ENCODE measurements around the gene ZP3. TPM values are rescaled to one million over a fixed set of nuclear protein-coding genes. Genes with fewer than 3 reads are reported as not detected.
"Not testable (repeated sequence)": the region's sequence is repeated elsewhere in the genome, so short reads cannot be mapped to it uniquely, and the experiment has no call there.

ZP3 gene
- total RNA-seq, 1 experiment from 2014 or later: 1.3 TPM

DNA sequence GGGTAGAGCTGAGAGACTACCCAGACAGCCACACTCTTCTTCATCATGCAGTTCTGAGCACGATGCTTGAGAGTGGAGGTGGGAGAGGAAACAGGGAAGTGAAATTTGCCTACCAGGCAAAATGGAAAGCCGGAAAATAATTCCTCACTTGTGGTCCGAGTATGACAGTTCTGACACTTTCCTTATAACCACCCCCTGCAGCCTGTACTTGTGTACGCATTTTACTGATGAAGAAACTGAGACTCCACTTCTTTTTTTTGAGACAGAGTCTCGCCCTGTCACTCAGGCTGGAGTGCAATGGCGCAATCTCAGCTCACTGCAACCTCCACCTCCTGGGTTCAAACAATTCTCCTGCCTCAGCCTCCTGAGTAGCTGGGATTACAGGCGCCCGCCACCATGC is 21.7 kb upstream of the ZP3 start:
- DNase-seq (ENCODE audit: low spot score); in situ Hi-C loops (cut with HindIII; ENCODE audit: low sequenced_read_pairs): not testable (repeated sequence)

DNA sequence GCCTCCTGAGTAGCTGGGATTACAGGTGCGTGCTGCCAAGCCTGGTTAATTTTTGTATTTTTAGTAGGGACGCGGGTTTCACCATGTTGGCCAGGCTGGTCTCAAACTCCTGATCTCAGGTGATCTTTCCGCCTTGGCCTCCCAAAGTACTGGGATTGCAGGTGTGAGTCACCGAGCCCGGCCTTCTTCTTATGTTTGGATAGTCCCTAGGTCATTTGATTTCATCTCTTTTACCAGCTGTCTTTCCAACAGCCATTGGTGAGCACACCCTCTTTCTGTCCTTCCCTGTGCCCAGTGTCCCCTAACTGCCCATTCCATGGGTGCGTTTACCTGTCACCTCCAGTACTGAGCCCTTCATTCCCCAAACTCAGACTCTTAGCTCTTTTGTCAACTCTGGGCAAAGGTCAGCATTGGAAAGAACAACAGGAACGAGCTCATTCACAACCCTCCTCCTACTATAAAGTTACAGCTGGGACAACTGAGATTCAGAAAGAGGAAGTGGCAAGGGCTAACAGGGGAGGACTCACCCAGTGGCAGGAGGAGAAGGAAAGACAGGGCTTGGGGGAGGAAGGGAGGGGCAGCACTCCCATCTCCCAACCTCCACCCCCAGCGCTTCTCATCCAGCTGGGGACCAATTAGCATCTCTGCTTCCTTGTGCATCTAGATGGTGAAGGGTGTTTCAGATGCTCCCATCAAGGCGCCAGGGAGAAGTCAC is 20.8 kb upstream of the ZP3 start:
- no peak for DNase-seq (ENCODE audit: low spot score)
- in situ Hi-C loops (cut with HindIII; ENCODE audit: low sequenced_read_pairs): no loop called here

DNA sequence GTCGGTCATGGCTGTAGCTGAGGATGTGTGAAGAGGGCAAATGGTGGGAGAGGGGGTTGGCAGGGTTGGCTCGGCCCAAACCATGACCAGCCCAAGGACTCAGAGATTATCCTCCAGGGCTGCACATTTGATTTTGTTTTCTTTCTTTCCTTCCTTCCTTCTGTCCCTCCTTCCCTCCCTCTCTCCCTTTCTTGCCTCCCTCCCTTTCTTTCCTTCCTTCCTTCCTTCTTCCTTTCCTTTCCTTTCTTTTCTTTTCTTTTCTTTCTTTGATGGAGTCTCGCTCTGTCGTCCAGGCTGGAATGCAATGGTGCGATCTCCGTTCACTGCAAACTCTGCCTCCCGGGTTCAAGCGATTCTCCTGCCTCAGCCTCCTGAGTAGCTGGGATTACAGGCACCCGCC is 19.0 kb upstream of the ZP3 start:
- in situ Hi-C loops (cut with HindIII; ENCODE audit: low sequenced_read_pairs): no loop called here
- no peak for DNase-seq (ENCODE audit: low spot score)

DNA sequence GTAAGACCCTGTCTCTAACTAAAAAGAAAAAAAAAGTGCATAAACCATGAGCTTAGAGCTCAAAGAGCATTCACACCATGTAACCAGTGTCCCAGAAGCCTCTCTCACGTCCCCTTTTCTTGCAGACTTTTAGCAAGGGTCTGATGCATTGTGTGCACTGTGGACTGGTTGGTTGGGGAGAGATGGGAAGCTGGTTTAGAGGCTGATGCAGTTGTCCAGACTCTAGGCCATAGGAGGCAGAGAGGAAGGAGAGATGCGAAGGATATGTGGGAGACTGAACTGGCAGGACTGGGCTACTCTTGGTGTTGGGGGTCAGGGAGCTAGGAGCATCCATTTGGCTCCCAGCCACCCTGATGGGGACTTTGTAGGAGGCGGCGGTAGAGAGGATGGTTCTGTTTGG is 17.0 kb upstream of the ZP3 start:
- in situ Hi-C loops (cut with HindIII; ENCODE audit: low sequenced_read_pairs): no loop called here
- no peak for DNase-seq (ENCODE audit: low spot score)

DNA sequence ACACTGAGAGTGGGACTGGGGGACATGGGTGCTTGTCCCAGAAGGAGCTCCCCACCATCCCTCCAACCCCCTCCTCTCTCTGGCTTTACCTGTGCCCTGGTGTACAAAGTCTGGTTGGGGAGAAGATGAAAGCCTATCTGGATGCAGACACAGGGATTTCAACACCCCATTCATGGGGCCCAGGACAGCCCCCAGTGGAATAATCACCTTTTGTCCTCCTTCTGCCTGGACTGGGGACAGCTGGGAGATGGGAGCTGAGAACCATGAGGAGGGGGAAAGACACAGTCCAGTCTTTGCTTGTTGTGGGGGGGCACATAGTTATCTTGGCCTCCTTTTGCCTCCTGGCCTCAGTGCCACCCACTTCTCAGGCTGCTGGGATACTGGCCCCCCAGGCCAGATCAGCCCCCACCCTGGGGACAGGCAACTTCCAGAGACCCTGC is 16.6 kb upstream of the ZP3 start:
- no peak for DNase-seq (ENCODE audit: low spot score)
- in situ Hi-C loops (cut with HindIII; ENCODE audit: low sequenced_read_pairs): no loop called here

DNA sequence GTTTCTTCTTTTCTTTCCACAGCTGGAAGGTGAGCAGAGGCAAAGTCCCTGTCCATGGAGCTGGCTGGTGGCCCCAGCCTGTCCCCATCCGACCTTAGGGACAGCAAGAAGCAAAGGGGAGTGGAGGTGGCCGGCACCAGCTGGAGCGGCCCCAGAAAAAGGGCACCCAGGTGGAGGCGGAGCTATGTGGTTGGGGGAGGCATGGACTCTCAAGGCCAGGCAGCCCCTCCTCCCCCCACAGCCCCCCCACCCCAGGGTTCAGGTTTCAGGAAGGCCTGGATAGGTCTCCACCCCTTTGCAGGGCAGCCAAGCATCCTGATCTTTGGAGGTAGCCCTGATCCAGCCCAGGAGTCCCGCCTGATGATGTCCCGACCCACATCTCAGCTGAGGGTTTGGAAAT is 15.2 kb upstream of the ZP3 start, which contains the start of gene SSC4D:
SSC4D (minus strand) TSS at position 161 of the 400 bp plus-strand sequence. CDS start 5,258 bp downstream, outside the sequence.
- DNase-seq (ENCODE audit: low spot score): no peak
- in situ Hi-C loops (cut with HindIII; ENCODE audit: low sequenced_read_pairs): no loop called here

DNA sequence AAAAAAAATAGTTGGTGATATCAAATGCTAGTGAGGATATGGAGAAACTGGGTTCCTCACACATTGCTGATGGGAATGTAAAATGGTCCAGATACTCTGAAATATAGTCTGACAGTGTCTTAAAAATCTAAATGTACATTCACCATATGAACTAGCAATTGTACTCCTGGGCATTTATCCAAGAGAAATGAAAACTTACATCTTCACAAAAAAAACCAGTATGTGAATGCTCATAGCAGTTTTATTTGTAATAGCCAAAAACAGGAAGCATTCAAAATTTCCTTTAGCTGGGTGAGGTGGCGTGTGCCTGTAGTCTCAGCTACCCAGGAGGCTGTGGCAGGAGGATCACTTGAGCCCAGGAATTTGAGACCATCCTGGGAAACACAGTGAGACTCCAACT is 13.1 kb upstream of the ZP3 start:
- no peak for DNase-seq (ENCODE audit: low spot score)
- in situ Hi-C loops (cut with HindIII; ENCODE audit: low sequenced_read_pairs): no loop called here

DNA sequence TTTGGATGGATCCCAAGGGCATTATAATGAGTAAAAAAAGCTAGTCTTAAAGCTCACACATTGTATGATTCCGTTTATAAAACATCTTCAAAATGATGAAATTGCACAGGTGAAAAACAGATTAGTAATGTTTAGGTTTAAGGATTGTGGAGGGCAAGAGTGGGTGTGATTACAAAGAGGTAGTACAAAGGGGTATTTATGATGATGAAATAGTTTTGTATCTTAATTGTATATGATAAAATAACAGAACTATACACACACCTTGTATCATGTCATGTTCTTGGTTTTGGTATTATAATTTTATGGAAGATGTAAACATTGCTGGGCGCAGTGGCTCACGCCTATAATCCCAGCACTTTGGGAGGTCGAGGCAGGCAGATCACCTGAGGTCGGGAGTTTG is 12.5 kb upstream of the ZP3 start:
- in situ Hi-C loops (cut with HindIII; ENCODE audit: low sequenced_read_pairs): no loop called here
- DNase-seq (ENCODE audit: low spot score): no peak

DNA sequence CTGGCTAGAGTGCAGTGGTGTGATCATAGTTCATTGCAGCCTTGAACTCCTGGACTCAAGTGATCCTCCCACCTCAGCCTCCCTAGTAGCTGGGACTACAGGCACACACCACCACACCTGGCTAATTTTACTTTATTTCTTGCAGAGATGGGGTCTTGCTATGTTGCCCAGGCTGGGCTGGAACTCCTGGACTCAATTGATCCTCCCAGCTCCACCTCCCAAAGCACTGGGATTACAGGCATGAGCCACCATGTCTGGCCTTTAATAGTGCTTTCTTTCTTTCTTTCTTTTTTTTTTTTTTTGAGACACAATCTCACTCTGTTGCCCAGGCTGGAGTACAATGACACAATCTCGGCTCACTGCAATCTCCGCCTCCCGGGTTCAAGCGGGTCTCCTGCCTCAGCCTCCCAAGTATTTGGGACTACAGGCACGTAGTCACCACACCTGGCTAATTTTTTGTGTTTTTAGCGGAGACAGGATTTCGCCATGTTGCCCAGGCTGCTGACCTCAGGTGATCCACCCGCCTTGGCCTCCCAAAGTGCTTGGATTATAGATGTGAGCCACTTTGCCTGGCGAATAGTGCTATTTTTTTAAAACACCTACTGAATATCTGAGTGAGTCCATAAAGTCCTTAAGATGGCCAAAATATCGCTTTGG is 7.0 kb upstream of the ZP3 start:
- in situ Hi-C loops (cut with HindIII; ENCODE audit: low sequenced_read_pairs); DNase-seq (ENCODE audit: low spot score): not testable (repeated sequence)

DNA sequence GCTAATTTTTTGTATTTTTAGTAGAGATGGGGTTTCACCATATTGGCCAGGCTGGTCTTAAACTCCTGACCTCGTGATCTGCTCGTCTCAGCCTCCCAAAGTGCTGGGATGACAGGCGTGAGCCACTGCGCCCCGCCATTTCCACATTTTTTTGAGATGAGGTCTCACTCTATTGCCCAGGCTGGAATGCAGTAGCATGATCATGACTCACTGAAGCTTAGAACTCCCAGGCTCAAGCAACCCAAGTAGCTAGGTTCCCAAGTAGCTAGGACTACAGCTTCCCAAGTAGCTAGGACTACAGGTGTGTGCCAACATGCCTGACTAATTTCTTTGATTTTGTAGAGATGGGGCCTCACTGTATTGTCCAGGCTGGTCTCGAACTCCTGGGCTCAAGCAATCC is 3.7 kb upstream of the ZP3 start:
- DNase-seq (ENCODE audit: low spot score): peak; percentile 23
- in situ Hi-C loops (cut with HindIII; ENCODE audit: low sequenced_read_pairs): not testable (repeated sequence)

DNA sequence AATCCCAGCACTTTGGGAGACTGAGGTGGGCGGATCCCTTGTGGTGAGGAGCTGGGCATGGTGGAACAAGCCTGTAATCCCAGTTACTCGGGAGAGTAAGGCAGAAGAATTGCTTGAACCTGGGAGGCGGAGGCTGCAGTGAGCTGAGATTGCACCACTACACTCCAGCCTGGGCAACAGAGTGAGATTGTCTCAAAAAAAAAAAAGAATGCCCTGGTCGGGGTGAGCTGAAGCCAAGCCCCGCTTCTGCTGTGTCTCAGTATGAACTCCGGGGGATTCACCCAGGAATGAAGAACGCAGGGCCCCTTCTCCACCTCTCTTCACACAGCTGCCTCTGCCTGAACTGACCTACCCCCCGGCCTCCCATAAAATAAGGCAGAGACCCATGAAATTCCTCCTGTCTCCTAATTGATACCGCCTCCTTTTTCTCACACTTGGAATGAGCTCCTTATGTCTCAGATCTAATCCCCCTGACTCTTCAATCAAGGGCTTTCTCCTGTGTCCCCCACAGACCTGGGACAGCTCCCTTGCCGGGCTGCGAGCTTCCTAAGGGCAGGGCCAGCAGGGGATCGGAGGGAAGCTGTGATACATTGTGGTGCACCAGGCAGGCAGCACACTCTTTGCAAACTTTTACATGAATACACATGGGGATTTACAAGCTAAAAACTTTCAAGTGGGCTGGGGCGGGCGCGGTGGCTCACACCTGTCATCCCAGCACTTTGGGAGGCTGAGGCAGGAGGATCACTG is 911 bp upstream of the ZP3 start:
- in situ Hi-C loops (cut with HindIII; ENCODE audit: low sequenced_read_pairs): no loop called here
- no peak for DNase-seq (ENCODE audit: low spot score)

DNA sequence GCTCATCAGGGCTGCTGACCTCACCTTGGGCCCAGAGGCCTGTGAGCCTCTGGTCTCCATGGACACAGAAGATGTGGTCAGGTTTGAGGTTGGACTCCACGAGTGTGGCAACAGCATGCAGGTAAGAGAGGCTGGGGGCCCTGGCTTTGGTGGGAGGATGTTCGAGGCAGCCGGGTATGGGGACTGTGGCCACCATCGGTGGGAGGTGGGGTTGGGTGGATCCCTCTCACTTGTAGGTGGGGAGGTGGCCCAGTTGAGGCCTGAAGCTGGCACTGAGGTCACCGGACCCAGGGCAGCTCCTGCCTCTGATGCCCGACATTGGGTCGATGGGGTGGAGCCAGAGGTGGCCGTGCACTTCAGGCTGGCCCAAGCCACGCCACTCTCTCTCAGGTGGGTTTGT is 406 bp downstream of the ZP3 start:
- in situ Hi-C loops (cut with HindIII; ENCODE audit: low sequenced_read_pairs): no loop called here
- DNase-seq (ENCODE audit: low spot score): no peak

DNA sequence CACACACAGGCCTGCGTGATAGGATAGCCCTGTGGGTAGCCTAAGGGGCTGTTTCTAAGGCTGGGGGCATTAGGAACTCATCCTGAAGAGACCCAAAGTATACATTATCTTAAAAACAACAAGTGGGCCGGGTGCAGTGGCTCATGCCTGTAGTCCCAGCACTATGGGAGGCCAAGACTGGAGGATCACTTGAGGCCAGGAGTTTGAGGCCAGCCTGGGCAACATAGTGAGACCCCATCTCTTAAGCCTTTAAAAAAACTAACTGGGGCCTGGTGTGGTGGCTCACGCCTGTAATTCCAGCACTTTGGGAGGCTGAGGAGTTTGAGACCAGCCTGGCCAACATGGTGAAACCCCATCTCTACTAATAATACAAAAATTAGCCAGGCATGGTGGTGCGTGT is 808 bp downstream of the ZP3 start:
- DNase-seq (ENCODE audit: low spot score); in situ Hi-C loops (cut with HindIII; ENCODE audit: low sequenced_read_pairs): not testable (repeated sequence)

DNA sequence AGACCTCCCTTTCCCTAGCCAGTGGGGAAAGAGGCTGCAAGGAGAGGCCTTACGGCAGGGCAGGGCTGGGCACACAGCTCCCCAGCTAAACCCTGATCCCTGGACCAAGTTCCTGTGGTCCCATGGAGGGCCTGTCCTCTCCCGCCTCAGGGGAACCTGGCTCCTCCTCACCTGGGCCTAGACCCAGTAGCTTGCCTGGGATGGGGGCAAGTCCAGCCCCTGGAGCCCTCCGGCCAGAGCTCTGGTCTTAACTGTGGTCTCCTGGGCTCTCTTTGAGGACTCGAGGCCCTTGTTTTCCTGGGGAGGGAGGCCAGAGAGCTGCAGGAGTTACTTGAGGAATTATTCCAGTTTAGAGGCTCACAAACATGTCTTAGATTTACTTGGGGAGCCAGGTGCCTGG is 1.5 kb downstream of the ZP3 start:
- in situ Hi-C loops (cut with HindIII; ENCODE audit: low sequenced_read_pairs): no loop called here
- DNase-seq (ENCODE audit: low spot score): no peak

DNA sequence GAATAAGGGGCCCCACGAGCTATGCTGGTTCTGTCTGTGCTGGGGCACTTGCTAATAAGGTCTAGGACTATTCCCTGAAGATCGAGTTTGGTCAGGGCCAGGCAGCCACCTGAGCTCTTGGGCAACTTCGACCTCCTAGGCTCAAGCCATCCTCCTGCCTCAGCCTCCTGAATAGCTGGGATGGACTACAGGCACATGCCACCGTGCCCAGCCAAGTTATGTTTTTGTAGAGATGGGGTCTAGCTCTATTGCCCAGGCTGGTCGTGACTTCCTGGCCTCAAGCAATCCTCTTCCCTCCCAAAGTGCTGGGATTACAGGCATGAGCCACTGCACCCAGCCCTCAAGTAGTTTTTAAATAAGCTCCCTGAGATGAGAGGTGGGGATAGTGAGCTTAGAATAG is 2.9 kb downstream of the ZP3 start:
- in situ Hi-C loops (cut with HindIII; ENCODE audit: low sequenced_read_pairs): no loop called here
- no peak for DNase-seq (ENCODE audit: low spot score)

DNA sequence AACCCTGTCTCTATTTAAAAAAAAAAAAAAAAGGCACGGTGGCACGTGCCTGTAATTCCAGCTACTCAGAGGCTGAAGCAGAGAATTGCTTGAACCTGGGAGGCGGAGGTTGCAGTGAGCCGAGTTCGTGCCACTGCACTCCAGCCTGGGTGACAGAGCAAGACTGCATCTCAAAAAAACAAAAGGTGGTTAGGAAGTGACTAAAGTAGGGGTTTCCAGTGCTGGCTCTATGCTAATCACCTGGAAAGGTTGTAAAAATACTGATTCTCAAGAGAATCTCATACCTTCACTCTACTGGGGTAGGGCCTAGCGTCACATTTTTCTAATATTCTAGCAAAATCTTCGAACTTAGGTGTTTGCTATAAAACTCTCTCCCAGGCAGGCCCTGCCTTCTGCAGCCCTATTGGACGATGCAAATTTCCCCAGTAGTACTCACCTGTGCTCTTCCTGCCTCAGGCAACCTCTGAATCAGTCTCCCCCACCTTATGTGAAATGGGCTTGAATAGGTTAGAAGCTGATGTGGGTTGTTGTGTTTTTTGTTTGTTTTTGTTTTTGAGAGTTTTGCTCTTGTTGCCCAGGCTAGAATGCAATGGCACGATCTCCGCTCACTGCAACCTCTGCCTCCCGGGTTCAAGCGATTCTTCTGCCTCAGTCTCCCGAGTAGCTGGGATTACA is 3.5 kb downstream of the ZP3 start:
- no peak for DNase-seq (ENCODE audit: low spot score)
- in situ Hi-C loops (cut with HindIII; ENCODE audit: low sequenced_read_pairs): no loop called here

DNA sequence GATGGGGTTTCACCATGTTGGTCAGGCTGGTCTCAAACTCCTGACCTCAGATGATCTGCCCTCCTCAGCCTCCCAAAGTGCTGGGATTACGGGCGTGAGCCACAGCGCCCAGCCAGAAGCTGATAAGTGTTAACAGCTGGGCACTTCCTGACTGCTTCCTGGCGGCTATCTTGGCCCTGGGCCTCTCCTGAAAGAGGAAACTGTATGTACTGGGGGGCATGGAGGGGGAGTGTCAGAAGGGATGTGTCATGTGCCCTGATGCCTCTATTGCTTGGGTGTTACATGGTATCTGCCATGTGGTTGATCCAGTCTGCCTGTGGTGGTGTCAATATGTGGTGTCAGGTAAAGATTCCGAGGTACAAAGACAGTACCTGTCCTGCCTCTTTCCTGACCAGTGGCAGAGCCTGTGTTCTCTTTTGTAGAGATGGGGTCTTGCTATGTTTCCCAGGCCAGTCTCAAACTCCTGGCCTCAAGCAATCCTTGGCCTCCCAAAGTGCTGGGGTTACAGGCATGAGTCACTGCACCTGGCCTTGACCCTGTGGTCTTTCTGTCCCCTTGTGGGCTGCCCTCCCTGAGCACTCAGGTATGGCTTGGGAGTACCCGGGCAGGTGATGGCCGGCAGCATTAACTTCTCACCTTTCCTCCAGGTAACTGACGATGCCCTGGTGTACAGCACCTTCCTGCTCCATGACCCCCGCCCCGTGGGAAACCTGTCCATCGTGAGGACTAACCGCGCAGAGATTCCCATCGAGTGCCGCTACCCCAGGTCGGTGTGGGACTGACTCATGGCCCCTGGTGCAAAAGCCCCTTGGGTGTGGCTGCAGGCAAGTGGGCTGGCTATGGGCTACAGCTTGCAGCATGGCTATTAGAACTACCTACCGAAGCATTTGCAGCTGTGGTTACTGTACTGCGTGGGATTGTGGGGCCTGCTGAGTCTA is 4.4 kb downstream of the ZP3 start:
- in situ Hi-C loops (cut with HindIII; ENCODE audit: low sequenced_read_pairs): no loop called here
- DNase-seq (ENCODE audit: low spot score): no peak

DNA sequence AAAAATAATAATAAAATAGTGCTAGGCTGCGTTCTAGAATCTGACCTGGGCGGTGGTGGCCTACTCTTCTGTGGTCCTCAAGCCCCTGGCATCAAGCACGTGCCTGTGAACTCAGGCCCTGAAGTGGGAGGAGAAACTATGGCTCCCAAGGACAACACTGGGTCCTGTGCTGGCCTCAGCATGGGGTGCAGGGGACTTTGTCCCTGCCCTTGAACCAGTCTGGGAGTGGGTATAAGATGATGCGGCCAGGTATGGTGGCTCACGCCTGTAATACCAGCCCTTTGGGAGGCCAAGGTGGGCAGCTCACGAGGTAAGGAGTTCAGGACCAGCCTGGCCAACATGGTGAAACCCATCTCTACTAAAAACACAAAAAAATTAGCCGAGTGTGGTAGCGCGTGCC is 5.5 kb downstream of the ZP3 start:
- no peak for DNase-seq (ENCODE audit: low spot score)
- in situ Hi-C loops (cut with HindIII; ENCODE audit: low sequenced_read_pairs): no loop called here

DNA sequence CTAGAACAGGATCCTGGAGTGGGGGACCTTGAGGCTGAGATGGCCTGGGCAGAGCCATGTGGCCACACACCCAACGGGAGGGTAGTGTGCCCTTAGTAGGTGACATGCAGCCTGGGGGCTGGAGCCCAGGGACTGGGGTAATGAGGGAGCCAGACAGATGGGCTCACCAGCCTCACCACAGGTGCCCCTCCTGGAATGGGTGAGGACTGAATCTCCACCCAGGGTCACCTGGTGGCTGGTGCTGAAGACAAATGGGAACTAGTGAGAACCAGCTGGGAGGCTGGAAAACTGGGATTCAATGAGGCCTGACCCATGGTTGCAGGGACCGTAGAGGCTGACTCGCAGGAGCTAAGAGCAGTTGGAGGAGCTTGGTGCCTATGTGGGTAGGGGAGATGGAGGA is 6.1 kb downstream of the ZP3 start:
- in situ Hi-C loops (cut with HindIII; ENCODE audit: low sequenced_read_pairs): no loop called here
- no peak for DNase-seq (ENCODE audit: low spot score)

Measured in G401 (cell line).